Renal cortex interstitium (tissue), 3 donors: ENCODE results near the gene UBTF. TPM values are rescaled to one million over a fixed set of nuclear protein-coding genes. Genes with fewer than 3 reads are reported as not detected.

Experiments used
- polyA plus RNA-seq, 3 donors: library from polyadenylated mRNA; unstranded; fragments of 120-200 nt; gene quantifications; one replicate each; pipeline ENCODE4 v1.2.1, GENCODE V29; 2013; ENCODE audit not compliant: insufficient read length in 3 of 3

The UBTF gene
- polyA plus RNA-seq, 3 donors: 110 to 143 (median 121) TPM

Other genes starting within 250 kb of the UBTF start
- gene NAGS, start 215.1 kb downstream of the UBTF start, polyA plus RNA-seq: 1 to 10 TPM; 2.7 to 7.1 (median 3.3) TPM
- 10 to 100 TPM; 38.6 to 51.7 (median 43.5) TPM for gene TMEM101, start 204.7 kb downstream of the UBTF start, polyA plus RNA-seq
- gene LSM12, start 153.0 kb downstream of the UBTF start, polyA plus RNA-seq: 10 to 100 TPM; 37.2 to 45.5 (median 39.1) TPM
- gene G6PC3, start 148.9 kb downstream of the UBTF start, polyA plus RNA-seq: 10 to 100 TPM; 73.8 to 90.2 (median 84.7) TPM
- 10 to 100 TPM; 44.7 to 59.4 (median 55.3) TPM for gene HDAC5, start 96.0 kb downstream of the UBTF start, polyA plus RNA-seq
- gene HROB, start 77.7 kb downstream of the UBTF start, polyA plus RNA-seq: 1 to 10 TPM; 4.9 TPM
- 1 to 10 TPM; 2.2 to 3.9 (median 2.6) TPM for gene ASB16, start 49.0 kb downstream of the UBTF start, polyA plus RNA-seq
- 10 to 100 TPM; 38.7 to 55.2 (median 45.8) TPM for gene TMUB2, start 32.7 kb downstream of the UBTF start, polyA plus RNA-seq
- gene ATXN7L3, start 19.8 kb downstream of the UBTF start, polyA plus RNA-seq: 10 to 100 TPM; 62.1 to 67.6 (median 63.3) TPM
- 10 to 100 TPM in 2 of 3 donors, 1 to 10 TPM in 1; 9.1 to 13.1 (median 12.1) TPM for gene SLC4A1, start 48.5 kb upstream of the UBTF start, polyA plus RNA-seq
- gene RUNDC3A, start 88.9 kb upstream of the UBTF start, polyA plus RNA-seq: 1 to 10 TPM; 2.7 to 3.0 (median 2.8) TPM
- gene SLC25A39, start 105.1 kb upstream of the UBTF start, polyA plus RNA-seq: 100 to 1,000 TPM in 2 of 3 donors, 10 to 100 TPM in 1; 83.8 to 116 (median 113) TPM
- 100 to 1,000 TPM; 206 to 278 (median 271) TPM for gene GRN, start 125.6 kb upstream of the UBTF start, polyA plus RNA-seq
- gene FAM171A2, start 144.2 kb upstream of the UBTF start, polyA plus RNA-seq: 10 to 100 TPM; 23.9 to 45.2 (median 36.9) TPM
- 1 to 10 TPM; 3.2 to 7.7 (median 5.8) TPM for gene ITGA2B, start 170.0 kb upstream of the UBTF start, polyA plus RNA-seq